Dermis blood vessel endothelial cell (primary cell): Measurements from ENCODE around the gene NEK5. TPM values are rescaled to one million over a fixed set of nuclear protein-coding genes. Genes with fewer than 3 reads are reported as not detected.

Source experiments
- total RNA-seq: library from RNA; depleted of rRNA; stranded (reverse); fragments of >200 nt; gene quantifications from 2 replicates; pipeline ENCODE4 v1.2.3, GENCODE V29; 2014

The NEK5 gene
- total RNA-seq, 1 donor from 2014 or later = 0.34 TPM

Other genes starting within 250 kb of the NEK5 start
- 6.1 and 12.3 TPM in 2 replicates for gene ATP7B, start 117.6 kb downstream of the NEK5 start, total RNA-seq
- gene ALG11, start 116.7 kb downstream of the NEK5 start, total RNA-seq = 20.3 and 31.5 TPM in 2 replicates
- gene UTP14C, start 104.4 kb downstream of the NEK5 start, total RNA-seq = 14.6 and 17.3 TPM in 2 replicates
- 13.2 and 17.9 TPM in 2 replicates for gene NEK3, start 30.5 kb upstream of the NEK5 start, total RNA-seq